Panc1 (cell line): ENCODE results near the gene HES5. TPM values are rescaled to one million over a fixed set of nuclear protein-coding genes. Genes with fewer than 3 reads are reported as not detected.
"Not testable (repeated sequence)": the region's sequence is repeated elsewhere in the genome, so short reads cannot be mapped to it uniquely, and the experiment has no call there.

Experiments used
- ATAC-seq: fragments of 200-7000 bp; cut with Tn5 transposase; 2 replicates; pipeline ENCODE4 v1.9.1; 2020; ENCODE audit warnings: mild to moderate bottlenecking, moderate library complexity
- BruUV-seq: library from RNA; stranded (reverse); fragments of 400-500 nt; replicated peaks from 2 replicates; lab custom pipeline; 2021; lab: Mats Ljungman, UMichigan
- CTCF ChIA-PET: fragments of 300-600 bp; sonication (Branson Sonifier 250); formaldehyde crosslinking; loops from one replicate; lab custom pipeline; 2022; ENCODE audit warnings: antibody characterized with exemption; lab: Charles Lee
- POLR2A ChIA-PET: fragments of 300-600 bp; sonication (Branson Sonifier 250); formaldehyde crosslinking; loops from one replicate; lab custom pipeline; 2022; ENCODE audit warnings: antibody characterized with exemption; lab: Charles Lee
- DNase-seq: peaks from one replicate; pipeline ENCODE4 v3.0.0-alpha.2; 2010; ENCODE audit warnings: low read depth, low spot score
- H3K27ac ChIP-seq: 2 replicates; pipeline ENCODE4 v1.5.1; 2011; ENCODE audit warnings: mild to moderate bottlenecking, low read length, inconsistent platforms
- H3K27me3 ChIP-seq: fragments of 200-500 bp; sonication (Bioruptor generic); 2 replicates; pipeline ENCODE4 v1.6.0; 2014; ENCODE audit warnings: low read length, inconsistent platforms; ENCODE audit not compliant: control insufficient read depth, insufficient read depth
- H3K36me3 ChIP-seq: fragments of 200-500 bp; sonication (Bioruptor generic); 2 replicates; pipeline ENCODE4 v1.5.1; 2014; ENCODE audit warnings: inconsistent platforms, mild to moderate bottlenecking, low read length, moderate library complexity; ENCODE audit not compliant: control insufficient read depth, insufficient read depth
- H3K4me1 ChIP-seq: 2 replicates; pipeline ENCODE4 v1.5.1; 2011; ENCODE audit warnings: inconsistent platforms, mild to moderate bottlenecking, low read length, moderate library complexity; ENCODE audit not compliant: control insufficient read depth, insufficient read depth
- H3K4me3 ChIP-seq, 2 experiments: 2 replicates each; pipeline ENCODE4 v1.5.1; 2011 to 2012; ENCODE audit warnings: low read depth in 2 of 2, low read length in 2 of 2, mild to moderate bottlenecking in 2 of 2, inconsistent platforms in 1 of 2, moderate library complexity in 1 of 2
- H3K9me3 ChIP-seq: fragments of 200-500 bp; sonication (Bioruptor generic); 2 replicates; pipeline ENCODE4 v1.5.1; 2014; ENCODE audit warnings: low read depth, mild to moderate bottlenecking, inconsistent platforms, low read length, moderate library complexity; ENCODE audit not compliant: control insufficient read depth, insufficient read depth
- POLR2AphosphoS5 ChIP-seq: IDR thresholded peaks from 2 replicates; pipeline ENCODE4 v1.6.1; 2012; ENCODE audit warnings: mild to moderate bottlenecking, low read depth, low read length, moderate library complexity
- SIN3A ChIP-seq: IDR thresholded peaks from 2 replicates; pipeline ENCODE4 v1.6.1; 2012; ENCODE audit warnings: low read depth, mild to moderate bottlenecking, low read length, moderate library complexity, borderline replicate concordance; ENCODE audit not compliant: insufficient read depth
- TCF7L2 ChIP-seq: IDR thresholded peaks from 2 replicates; pipeline ENCODE4 v1.6.1; 2011; ENCODE audit warnings: mild to moderate bottlenecking, low read depth, low read length, inconsistent platforms
- in situ Hi-C: cut with HindIII; loops from 2 replicates; pipeline ENCODE4 v1.10.0; 2016; ENCODE audit warnings: low sequenced_read_pairs, low pct_unique_long_range_greater_than_20kb
- intact Hi-C: fragments of 100-400 bp; cut with micrococcal nuclease; formaldehyde crosslinking; loops from one replicate; pipeline ENCODE4 v1.10.0; 2022; ENCODE audit not compliant: unreplicated experiment
- total RNA-seq: library from RNA; stranded (reverse); gene quantifications from one replicate; pipeline ENCODE4 v1.2.1, GENCODE V29; 2021; ENCODE audit not compliant: unreplicated experiment
- TF ChIP-seq, protein P1 (sequence below), 2 experiments: IDR thresholded peaks; 2 replicates each; pipeline ENCODE4 v1.6.1; 2011 to 2012; ENCODE audit warnings: low read depth in 2 of 2, control low read depth in 1 of 2, low read length in 1 of 2, mild to moderate bottlenecking in 1 of 2, moderate library complexity in 1 of 2; ENCODE audit not compliant: insufficient read depth in 1 of 2
- TF ChIP-seq, protein P2 (sequence below): fragments of 450-650 bp; IDR thresholded peaks from 2 replicates; pipeline ENCODE4 v1.5.1; 2017; ENCODE audit warnings: mild to moderate bottlenecking

The HES5 gene
- total RNA-seq, 1 experiment from 2014 or later, result not detected

DNA sequence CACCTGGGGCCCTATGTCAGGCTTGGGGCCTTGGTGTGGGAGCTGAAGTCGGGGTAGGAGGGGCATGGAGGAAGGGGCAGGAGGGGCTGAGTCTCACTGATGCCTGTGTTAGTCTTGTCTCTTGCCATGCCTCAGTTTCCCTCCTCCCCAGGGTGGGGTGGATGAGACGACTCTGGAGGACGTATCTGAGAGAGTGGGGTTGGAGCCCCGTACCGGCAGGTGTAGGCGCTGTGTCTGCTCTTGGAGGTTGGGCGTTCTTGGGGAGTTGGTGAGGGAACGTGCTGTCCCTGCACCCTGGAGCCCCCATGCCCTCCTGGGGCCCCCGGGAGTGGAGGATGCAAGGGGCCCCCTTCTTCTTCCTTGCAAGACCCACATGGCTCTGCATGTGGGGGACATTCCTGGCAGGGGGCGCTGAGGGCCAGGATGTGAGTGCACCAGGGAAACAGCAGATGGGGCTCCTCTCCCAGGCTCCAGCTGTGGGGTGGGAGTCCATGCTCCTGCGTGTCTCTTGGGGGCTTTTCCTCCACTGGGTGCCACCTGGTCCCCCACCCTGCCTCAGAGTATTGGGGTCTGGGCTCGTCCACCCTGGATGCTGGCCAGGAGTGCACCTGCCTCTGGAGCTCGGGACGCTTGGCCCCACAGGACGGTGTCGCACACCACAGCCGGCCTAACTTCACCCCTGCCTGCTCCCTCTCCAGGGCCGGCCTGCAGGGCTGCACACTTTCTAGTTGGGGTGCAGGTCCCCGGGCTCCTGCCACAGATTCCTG lies 24.7 kb upstream of the HES5 start:
- Histone ChIP-seq H3K9me3 (no peaks in the 10 kb centered on the region), H3K36me3 (no peaks in the 10 kb centered on the region), H3K4me1 (peaks cover 15% of the 10 kb centered on the region), H3K27ac (no peak overlapping the region), H3K4me3 (no peak overlapping the region), H3K27me3 (no peaks in the 10 kb centered on the region)
- CTCF ChIA-PET, result no interaction called here
- intact Hi-C loops, result no loop called here
- POLR2A ChIA-PET, result no interaction called here
- in situ Hi-C loops, result no loop called here
- TF ChIP-seq SIN3A, result no peak
- TF ChIP-seq, protein P1, sequence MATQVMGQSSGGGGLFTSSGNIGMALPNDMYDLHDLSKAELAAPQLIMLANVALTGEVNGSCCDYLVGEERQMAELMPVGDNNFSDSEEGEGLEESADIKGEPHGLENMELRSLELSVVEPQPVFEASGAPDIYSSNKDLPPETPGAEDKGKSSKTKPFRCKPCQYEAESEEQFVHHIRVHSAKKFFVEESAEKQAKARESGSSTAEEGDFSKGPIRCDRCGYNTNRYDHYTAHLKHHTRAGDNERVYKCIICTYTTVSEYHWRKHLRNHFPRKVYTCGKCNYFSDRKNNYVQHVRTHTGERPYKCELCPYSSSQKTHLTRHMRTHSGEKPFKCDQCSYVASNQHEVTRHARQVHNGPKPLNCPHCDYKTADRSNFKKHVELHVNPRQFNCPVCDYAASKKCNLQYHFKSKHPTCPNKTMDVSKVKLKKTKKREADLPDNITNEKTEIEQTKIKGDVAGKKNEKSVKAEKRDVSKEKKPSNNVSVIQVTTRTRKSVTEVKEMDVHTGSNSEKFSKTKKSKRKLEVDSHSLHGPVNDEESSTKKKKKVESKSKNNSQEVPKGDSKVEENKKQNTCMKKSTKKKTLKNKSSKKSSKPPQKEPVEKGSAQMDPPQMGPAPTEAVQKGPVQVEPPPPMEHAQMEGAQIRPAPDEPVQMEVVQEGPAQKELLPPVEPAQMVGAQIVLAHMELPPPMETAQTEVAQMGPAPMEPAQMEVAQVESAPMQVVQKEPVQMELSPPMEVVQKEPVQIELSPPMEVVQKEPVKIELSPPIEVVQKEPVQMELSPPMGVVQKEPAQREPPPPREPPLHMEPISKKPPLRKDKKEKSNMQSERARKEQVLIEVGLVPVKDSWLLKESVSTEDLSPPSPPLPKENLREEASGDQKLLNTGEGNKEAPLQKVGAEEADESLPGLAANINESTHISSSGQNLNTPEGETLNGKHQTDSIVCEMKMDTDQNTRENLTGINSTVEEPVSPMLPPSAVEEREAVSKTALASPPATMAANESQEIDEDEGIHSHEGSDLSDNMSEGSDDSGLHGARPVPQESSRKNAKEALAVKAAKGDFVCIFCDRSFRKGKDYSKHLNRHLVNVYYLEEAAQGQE (IDR thresholded peaks at IDR 0.05; ENCODE audit: insufficient read depth in 1 of 2, low read depth in 2 of 2, low read length in 1 of 2), result no peak
- TF ChIP-seq, protein P2, sequence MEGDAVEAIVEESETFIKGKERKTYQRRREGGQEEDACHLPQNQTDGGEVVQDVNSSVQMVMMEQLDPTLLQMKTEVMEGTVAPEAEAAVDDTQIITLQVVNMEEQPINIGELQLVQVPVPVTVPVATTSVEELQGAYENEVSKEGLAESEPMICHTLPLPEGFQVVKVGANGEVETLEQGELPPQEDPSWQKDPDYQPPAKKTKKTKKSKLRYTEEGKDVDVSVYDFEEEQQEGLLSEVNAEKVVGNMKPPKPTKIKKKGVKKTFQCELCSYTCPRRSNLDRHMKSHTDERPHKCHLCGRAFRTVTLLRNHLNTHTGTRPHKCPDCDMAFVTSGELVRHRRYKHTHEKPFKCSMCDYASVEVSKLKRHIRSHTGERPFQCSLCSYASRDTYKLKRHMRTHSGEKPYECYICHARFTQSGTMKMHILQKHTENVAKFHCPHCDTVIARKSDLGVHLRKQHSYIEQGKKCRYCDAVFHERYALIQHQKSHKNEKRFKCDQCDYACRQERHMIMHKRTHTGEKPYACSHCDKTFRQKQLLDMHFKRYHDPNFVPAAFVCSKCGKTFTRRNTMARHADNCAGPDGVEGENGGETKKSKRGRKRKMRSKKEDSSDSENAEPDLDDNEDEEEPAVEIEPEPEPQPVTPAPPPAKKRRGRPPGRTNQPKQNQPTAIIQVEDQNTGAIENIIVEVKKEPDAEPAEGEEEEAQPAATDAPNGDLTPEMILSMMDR, result peak; percentile 87
- TF ChIP-seq TCF7L2, result no peak
- TF ChIP-seq POLR2AphosphoS5, result no peak
- no peak for DNase-seq
- BruUV-seq, result no TSS peak
- ATAC-seq, result peak; percentile 40; the same call in 1 of the 2 replicates

DNA sequence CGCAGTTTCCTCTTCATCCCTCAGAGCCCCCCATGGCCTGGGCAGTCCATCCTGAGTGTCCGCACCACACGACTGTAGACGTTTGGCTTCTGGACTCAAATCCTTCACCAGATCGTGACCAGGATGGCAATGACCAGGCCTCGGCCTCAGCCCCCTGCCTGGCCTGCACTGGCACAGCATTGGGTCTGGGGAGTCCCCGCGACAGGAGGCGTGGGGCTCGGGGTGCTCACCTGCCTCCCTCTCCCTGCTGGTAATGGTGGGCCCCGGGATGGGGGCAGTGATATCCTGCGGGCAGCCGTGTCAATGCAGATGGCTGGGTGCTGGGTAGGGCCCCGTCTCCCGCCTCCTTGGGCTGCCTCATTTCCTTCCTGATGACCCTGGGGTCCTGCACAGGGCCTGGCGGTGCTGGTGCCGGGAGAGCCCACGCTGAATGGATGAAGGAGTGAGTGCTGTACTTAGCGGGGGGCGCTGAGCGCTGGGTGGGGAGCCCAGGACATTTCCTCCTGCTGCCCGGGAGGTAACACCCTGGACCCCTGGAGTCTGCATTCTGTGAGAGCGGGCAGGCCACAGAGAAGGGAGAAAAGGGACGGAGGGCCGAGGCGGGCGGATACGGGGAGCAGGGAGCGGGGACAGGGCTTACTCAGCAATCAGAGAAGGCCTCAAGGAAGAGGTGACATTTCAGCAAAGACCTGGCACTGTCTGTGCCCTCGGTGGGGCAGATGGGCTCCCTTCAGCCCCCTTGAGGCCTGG lies 24.0 kb upstream of the HES5 start:
- no peak for ATAC-seq
- H3K9me3 ChIP-seq, result no peaks in the 10 kb centered on the region
- DNase-seq, result no peak
- POLR2A ChIA-PET, result no interaction called here
- no peaks in the 10 kb centered on the region for H3K36me3 ChIP-seq
- intact Hi-C loops, result no loop called here
- no peaks in the 10 kb centered on the region for H3K27me3 ChIP-seq
- H3K27ac ChIP-seq, result no peak overlapping the region
- TF ChIP-seq POLR2AphosphoS5 (no peak), SIN3A (no peak), TCF7L2 (no peak)
- TF ChIP-seq, protein P1 (IDR thresholded peaks at IDR 0.05; ENCODE audit: insufficient read depth in 1 of 2, low read depth in 2 of 2, low read length in 1 of 2), result no peak
- TF ChIP-seq, protein P2, result no peak
- no TSS peak for BruUV-seq
- in situ Hi-C loops, result no loop called here
- CTCF ChIA-PET, result no interaction called here
- peaks cover 16% of the 10 kb centered on the region for H3K4me1 ChIP-seq
- H3K4me3 ChIP-seq, result no peak overlapping the region

DNA sequence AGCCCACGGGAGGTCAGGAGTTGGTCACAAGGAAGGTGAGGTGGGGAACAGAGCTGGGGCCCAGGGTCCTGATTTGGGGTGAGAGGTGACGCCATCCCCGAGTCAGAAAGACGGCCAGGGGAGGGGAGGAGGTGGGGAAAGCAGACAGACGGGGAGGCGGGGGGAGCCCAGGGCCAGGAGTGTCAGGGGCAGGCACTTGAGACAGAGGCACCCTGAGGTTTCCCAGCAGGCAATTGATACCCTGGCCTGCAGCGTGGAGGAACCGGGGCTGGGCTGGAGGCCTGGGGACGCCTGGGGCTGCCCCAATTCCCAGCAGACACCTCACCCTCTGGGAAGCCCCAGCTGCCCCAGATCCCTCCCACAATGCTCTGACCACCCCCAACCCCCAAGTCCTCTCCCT lies 23.0 kb upstream of the HES5 start:
- H3K4me3 ChIP-seq, H3K27me3 ChIP-seq, intact Hi-C loops, H3K27ac ChIP-seq, CTCF ChIA-PET, H3K36me3 ChIP-seq, ATAC-seq, H3K9me3 ChIP-seq, in situ Hi-C loops, BruUV-seq, POLR2A ChIA-PET, DNase-seq: not testable (repeated sequence)
- peaks cover 26% of the 10 kb centered on the region for H3K4me1 ChIP-seq
